Activated naive CD4-positive, alpha-beta T cell treated with anti-CD3 and anti-CD28 coated beads, Interleukin-2, amount 50 U/mL, for 16 hours (primary cell): ENCODE data around the gene PPP2R5C.
A peak's percentile ranks its signal among the peaks of the same experiment; 100 is the strongest.
"Not testable (repeated sequence)": the region's sequence is repeated elsewhere in the genome, so short reads cannot be mapped to it uniquely, and the experiment has no call there.

ENCODE experiments used
- DNase-seq: peaks from one replicate; pipeline ENCODE4 v3.0.0-alpha.2; 2020

The PPP2R5C gene

GRCh38 chr14:101727611-101728366 is 33.7 kb upstream of the PPP2R5C start:
- no peak for DNase-seq

- DNase-seq = no peak
These were observed 33.2 kb upstream of the PPP2R5C start for GRCh38 chr14:101728367-101728742.

- no peak for DNase-seq
These were observed 32.1 kb upstream of the PPP2R5C start for GRCh38 chr14:101729382-101729781.

GRCh38 chr14:101730157-101730556 is 31.4 kb upstream of the PPP2R5C start:
- DNase-seq = not testable (repeated sequence)

GRCh38 chr14:101730626-101731186 is 30.8 kb upstream of the PPP2R5C start:
- DNase-seq = no peak

GRCh38 chr14:101731187-101732080 is 30.1 kb upstream of the PPP2R5C start:
- peak; percentile 87 for DNase-seq

- DNase-seq = no peak
These were observed 29.4 kb upstream of the PPP2R5C start for GRCh38 chr14:101732118-101732517.

- DNase-seq = no peak
These were observed 28.3 kb upstream of the PPP2R5C start for GRCh38 chr14:101733211-101733610.

- DNase-seq = no peak
These were observed 27.2 kb upstream of the PPP2R5C start for GRCh38 chr14:101734246-101734847.

GRCh38 chr14:101735453-101735852 is 26.1 kb upstream of the PPP2R5C start:
- no peak for DNase-seq

GRCh38 chr14:101736071-101736470 is 25.4 kb upstream of the PPP2R5C start:
- no peak for DNase-seq

GRCh38 chr14:101736585-101736984 is 24.9 kb upstream of the PPP2R5C start:
- no peak for DNase-seq

- no peak for DNase-seq
These were observed 23.8 kb upstream of the PPP2R5C start for GRCh38 chr14:101737414-101738339.

- no peak for DNase-seq
These were observed 22.7 kb upstream of the PPP2R5C start for GRCh38 chr14:101738703-101739320.

- no peak for DNase-seq
These were observed 21.9 kb upstream of the PPP2R5C start for GRCh38 chr14:101739446-101740141.

- DNase-seq = no peak
These were observed 20.5 kb upstream of the PPP2R5C start for GRCh38 chr14:101740981-101741380.

GRCh38 chr14:101743701-101744100 is 17.8 kb upstream of the PPP2R5C start:
- no peak for DNase-seq

GRCh38 chr14:101744382-101744781 is 17.1 kb upstream of the PPP2R5C start:
- not testable (repeated sequence) for DNase-seq

- DNase-seq = not testable (repeated sequence)
These were observed 11.8 kb upstream of the PPP2R5C start for GRCh38 chr14:101749756-101750155.

- no peak for DNase-seq
These were observed 6.6 kb upstream of the PPP2R5C start for GRCh38 chr14:101754893-101755292.
